Osteoblast (primary cell): ENCODE data around the gene GRM8. TPM values are rescaled to one million over a fixed set of nuclear protein-coding genes. Genes with fewer than 3 reads are reported as not detected.

Source experiments
- DNase-seq: peaks from one replicate; pipeline ENCODE4 v3.0.0; 2011; ENCODE audit warnings: low spot score, mixed read lengths; ENCODE audit not compliant: insufficient read length; ENCODE audit errors: missing footprints
- H2AFZ ChIP-seq: 2 replicates; pipeline ENCODE4 v1.6.0; 2011; ENCODE audit warnings: mild to moderate bottlenecking, low read length
- H3K27ac ChIP-seq: 2 replicates; pipeline ENCODE4 v1.5.1; 2011; ENCODE audit warnings: mild to moderate bottlenecking, low read depth, low read length, moderate library complexity
- H3K27me3 ChIP-seq: 2 replicates; pipeline ENCODE4 v1.6.0; 2012; ENCODE audit warnings: mild to moderate bottlenecking, control low read depth, inconsistent platforms, low read length, moderate library complexity; ENCODE audit not compliant: insufficient read depth
- H3K36me3 ChIP-seq: 2 replicates; pipeline ENCODE4 v1.5.1; 2011; ENCODE audit warnings: mild to moderate bottlenecking, low read length, control low read depth, moderate library complexity; ENCODE audit not compliant: insufficient read depth
- H3K4me1 ChIP-seq: 2 replicates; pipeline ENCODE4 v1.5.1; 2011; ENCODE audit warnings: mild to moderate bottlenecking, low read length, control low read depth, moderate library complexity; ENCODE audit not compliant: insufficient read depth
- H3K4me2 ChIP-seq: 2 replicates; pipeline ENCODE4 v1.6.0; 2011; ENCODE audit warnings: mild to moderate bottlenecking, low read length; ENCODE audit not compliant: insufficient read depth
- H3K4me3 ChIP-seq: fragments of 200-600 bp; sonication (generic); 3 replicates; pipeline ENCODE4 v1.5.1; 2012; ENCODE audit warnings: mild to moderate bottlenecking, low read length, inconsistent platforms; ENCODE audit not compliant: insufficient read depth
- H3K79me2 ChIP-seq: 2 replicates; pipeline ENCODE4 v1.6.0; 2012; ENCODE audit warnings: mild to moderate bottlenecking, low read length, control low read depth, inconsistent platforms; ENCODE audit not compliant: insufficient read depth
- H3K9me3 ChIP-seq: 2 replicates; pipeline ENCODE4 v1.5.1; 2011; ENCODE audit warnings: low read depth, low read length, control low read depth
- H4K20me1 ChIP-seq: 2 replicates; pipeline ENCODE4 v1.6.0; 2012; ENCODE audit warnings: mild to moderate bottlenecking, low read length, control low read depth; ENCODE audit not compliant: insufficient read depth
- CTCF ChIP-seq: IDR thresholded peaks from 2 replicates; pipeline ENCODE4 v1.5.1; 2011; ENCODE audit warnings: mild to moderate bottlenecking, low read depth, low read length, moderate library complexity; ENCODE audit errors: extremely low read depth
- total RNA-seq: library from RNA; depleted of rRNA; stranded (reverse); fragments of >200 nt; gene quantifications from 2 replicates; pipeline ENCODE4 v1.2.3, GENCODE V29; 2012

GRM8 gene
- total RNA-seq, 1 donor, result not detected

DNA sequence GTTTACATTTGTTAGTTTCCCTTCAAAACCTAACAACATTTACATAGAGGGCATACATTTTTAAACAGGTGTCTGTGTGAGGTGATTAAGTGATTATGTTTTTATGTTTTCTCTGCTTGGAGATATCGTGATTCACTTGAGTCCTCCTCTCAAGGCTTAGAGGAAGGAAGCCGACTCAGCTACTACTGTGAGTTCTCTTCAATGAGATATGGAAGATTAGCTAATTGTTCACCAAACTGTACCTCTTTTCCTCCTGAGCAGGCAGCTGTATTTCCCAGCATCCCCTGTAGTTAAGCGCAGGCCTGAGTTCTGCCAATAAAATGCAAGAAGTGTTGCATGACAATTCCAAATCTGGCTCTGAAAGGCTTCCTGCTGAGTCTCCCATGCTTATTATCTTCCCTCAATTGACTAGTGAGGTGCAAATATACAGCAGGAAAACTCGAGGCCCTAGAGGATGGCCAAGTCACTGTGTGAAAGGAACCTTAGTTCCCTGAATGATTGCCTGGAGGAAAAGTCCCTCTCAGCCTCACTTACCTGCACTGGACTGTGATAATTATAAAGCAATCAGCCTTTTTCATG is 528.7 kb downstream of the GRM8 start:
- H3K4me1 ChIP-seq, result no peaks in the 10 kb centered on the region
- H3K9me3 ChIP-seq, result no peaks in the 10 kb centered on the region
- no peak for DNase-seq
- no peaks in the 10 kb centered on the region for H3K79me2 ChIP-seq
- H4K20me1 ChIP-seq, result no peaks in the 10 kb centered on the region
- H3K27ac ChIP-seq, result no peak overlapping the region
- H3K4me3 ChIP-seq, result no peak overlapping the region
- H3K4me2 ChIP-seq, result no peak overlapping the region
- H3K27me3 ChIP-seq, result no peaks in the 10 kb centered on the region
- H2AFZ ChIP-seq, result no peak overlapping the region
- no peaks in the 10 kb centered on the region for H3K36me3 ChIP-seq
- TF ChIP-seq CTCF, result no peak

- H3K4me2 ChIP-seq, result no peak overlapping the region
- TF ChIP-seq CTCF, result no peak
- DNase-seq, result no peak
- no peak overlapping the region for H2AFZ ChIP-seq
- no peak overlapping the region for H3K4me3 ChIP-seq
- no peak overlapping the region for H3K27ac ChIP-seq
- no peaks in the 10 kb centered on the region for H3K27me3 ChIP-seq
- no peaks in the 10 kb centered on the region for H4K20me1 ChIP-seq
- no peaks in the 10 kb centered on the region for H3K79me2 ChIP-seq
- H3K36me3 ChIP-seq, result no peaks in the 10 kb centered on the region
- H3K9me3 ChIP-seq, result no peaks in the 10 kb centered on the region
- H3K4me1 ChIP-seq, result no peaks in the 10 kb centered on the region
These were observed 532.5 kb downstream of the GRM8 start for GRCh38 chr7:126720232-126720631.

DNA sequence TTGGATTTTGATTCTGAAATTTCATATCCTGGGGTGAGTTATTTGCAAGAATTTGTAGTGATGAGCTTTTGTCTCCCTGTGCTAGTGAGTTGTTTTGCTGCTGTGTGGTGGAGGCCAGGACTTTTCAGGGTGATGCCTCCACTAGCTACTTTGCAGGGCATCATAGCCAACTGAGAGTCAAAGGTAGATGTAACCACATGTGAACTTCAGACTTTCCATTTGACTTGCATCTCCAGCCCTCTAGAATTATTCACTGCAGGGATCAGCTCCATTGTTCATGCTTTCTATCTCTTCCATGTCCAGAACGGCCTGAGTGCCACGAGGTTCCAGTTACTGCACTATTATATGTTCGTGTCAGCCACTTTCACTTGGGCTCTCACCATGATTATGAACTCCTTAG is 534.3 kb downstream of the GRM8 start:
- H2AFZ ChIP-seq, result no peak overlapping the region
- TF ChIP-seq CTCF, result no peak
- no peak overlapping the region for H3K27ac ChIP-seq
- H3K4me3 ChIP-seq, result no peak overlapping the region
- DNase-seq, result no peak
- H4K20me1 ChIP-seq, result no peaks in the 10 kb centered on the region
- no peaks in the 10 kb centered on the region for H3K4me1 ChIP-seq
- H3K36me3 ChIP-seq, result no peaks in the 10 kb centered on the region
- no peaks in the 10 kb centered on the region for H3K9me3 ChIP-seq
- H3K27me3 ChIP-seq, result no peaks in the 10 kb centered on the region
- no peak overlapping the region for H3K4me2 ChIP-seq
- H3K79me2 ChIP-seq, result no peaks in the 10 kb centered on the region

- Histone ChIP-seq H3K4me2 (no peak overlapping the region), H3K4me3 (no peak overlapping the region), H3K27me3 (no peaks in the 10 kb centered on the region), H3K79me2 (no peaks in the 10 kb centered on the region), H2AFZ (no peak overlapping the region), H3K4me1 (no peaks in the 10 kb centered on the region), H3K36me3 (no peaks in the 10 kb centered on the region), H4K20me1 (no peaks in the 10 kb centered on the region), H3K9me3 (no peaks in the 10 kb centered on the region), H3K27ac (no peak overlapping the region)
- no peak for DNase-seq
- TF ChIP-seq CTCF, result no peak
These were observed 536.4 kb downstream of the GRM8 start for GRCh38 chr7:126716321-126716720.
